SU-DHL-6 (cell line): ENCODE results near the gene IGSF3.
"Not testable (repeated sequence)": the region's sequence is repeated elsewhere in the genome, so short reads cannot be mapped to it uniquely, and the experiment has no call there.

Source experiments
- EZH2phosphoT487 ChIP-seq: fragments of 200-600 bp; sonication (generic), shearing (Covaris generic); conservative IDR thresholded peaks from 2 replicates; pipeline ENCODE4 v1.6.1; 2018; ENCODE audit warnings: mild to moderate bottlenecking, antibody characterized with exemption, low read length, moderate library complexity, mixed read lengths
- TF ChIP-seq, protein P1 (sequence below): fragments of 200-600 bp; sonication (generic); IDR thresholded peaks from one replicate; pipeline ENCODE4 v1.5.1; 2017; ENCODE audit warnings: antibody characterized with exemption, mild to moderate bottlenecking, low read length, moderate library complexity; ENCODE audit not compliant: insufficient read depth, poor library complexity, severe bottlenecking

GRCh38 chr1:116631554-116631953 lies 36.0 kb downstream of the IGSF3 start:
- TF ChIP-seq, protein P1, sequence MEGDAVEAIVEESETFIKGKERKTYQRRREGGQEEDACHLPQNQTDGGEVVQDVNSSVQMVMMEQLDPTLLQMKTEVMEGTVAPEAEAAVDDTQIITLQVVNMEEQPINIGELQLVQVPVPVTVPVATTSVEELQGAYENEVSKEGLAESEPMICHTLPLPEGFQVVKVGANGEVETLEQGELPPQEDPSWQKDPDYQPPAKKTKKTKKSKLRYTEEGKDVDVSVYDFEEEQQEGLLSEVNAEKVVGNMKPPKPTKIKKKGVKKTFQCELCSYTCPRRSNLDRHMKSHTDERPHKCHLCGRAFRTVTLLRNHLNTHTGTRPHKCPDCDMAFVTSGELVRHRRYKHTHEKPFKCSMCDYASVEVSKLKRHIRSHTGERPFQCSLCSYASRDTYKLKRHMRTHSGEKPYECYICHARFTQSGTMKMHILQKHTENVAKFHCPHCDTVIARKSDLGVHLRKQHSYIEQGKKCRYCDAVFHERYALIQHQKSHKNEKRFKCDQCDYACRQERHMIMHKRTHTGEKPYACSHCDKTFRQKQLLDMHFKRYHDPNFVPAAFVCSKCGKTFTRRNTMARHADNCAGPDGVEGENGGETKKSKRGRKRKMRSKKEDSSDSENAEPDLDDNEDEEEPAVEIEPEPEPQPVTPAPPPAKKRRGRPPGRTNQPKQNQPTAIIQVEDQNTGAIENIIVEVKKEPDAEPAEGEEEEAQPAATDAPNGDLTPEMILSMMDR: not testable (repeated sequence)
- not testable (repeated sequence) for TF ChIP-seq EZH2phosphoT487
